Smooth muscle cell (in vitro differentiated cells): Measurements from ENCODE around the gene CYP20A1. TPM values are rescaled to one million over a fixed set of nuclear protein-coding genes. Genes with fewer than 3 reads are reported as not detected.
A peak's percentile ranks its signal among the peaks of the same experiment; 100 is the strongest.

Experiments
- DNase-seq: peaks from one replicate; lab custom pipeline; 2025; ENCODE audit not compliant: unreplicated experiment; lab: John Stamatoyannopoulos, UW
- H2AFZ ChIP-seq: fragments of 200-600 bp; sonication (generic); 2 replicates; pipeline ENCODE4 v1.6.0; 2016; ENCODE audit warnings: antibody characterized with exemption, low read depth, mild to moderate bottlenecking
- H3F3A ChIP-seq: fragments of 200-600 bp; sonication (generic); 2 replicates; pipeline ENCODE4 v1.6.0; 2017; ENCODE audit warnings: antibody characterized with exemption, low read depth
- H3K27ac ChIP-seq: fragments of 200-600 bp; sonication (generic); 2 replicates; pipeline ENCODE4 v1.5.1; 2016; ENCODE audit warnings: low read depth, mild to moderate bottlenecking
- H3K27me3 ChIP-seq: fragments of 200-600 bp; sonication (generic); 2 replicates; pipeline ENCODE4 v1.6.1; 2016; ENCODE audit warnings: low read depth, mild to moderate bottlenecking
- H3K36me3 ChIP-seq: fragments of 200-600 bp; sonication (generic); 2 replicates; pipeline ENCODE4 v1.5.1; 2016; ENCODE audit warnings: low read depth
- H3K4me1 ChIP-seq: fragments of 200-600 bp; sonication (generic); 2 replicates; pipeline ENCODE4 v1.5.1; 2016; ENCODE audit warnings: low read depth
- H3K4me2 ChIP-seq: fragments of 200-600 bp; sonication (generic); 2 replicates; pipeline ENCODE4 v1.6.0; 2016; ENCODE audit warnings: mild to moderate bottlenecking
- H3K4me3 ChIP-seq: fragments of 200-600 bp; sonication (generic); 2 replicates; pipeline ENCODE4 v1.5.1; 2016; ENCODE audit warnings: mild to moderate bottlenecking
- H3K79me2 ChIP-seq: fragments of 200-600 bp; sonication (generic); 2 replicates; pipeline ENCODE4 v1.6.0; 2016; ENCODE audit warnings: low read depth, mild to moderate bottlenecking
- H3K9ac ChIP-seq: fragments of 200-600 bp; sonication (generic); 2 replicates; pipeline ENCODE4 v1.6.0; 2016; ENCODE audit warnings: low read depth
- H3K9me3 ChIP-seq: fragments of 200-600 bp; sonication (generic); replicated peaks from 2 replicates; pipeline ENCODE4 v1.5.1; 2016; ENCODE audit warnings: low read depth
- H4K20me1 ChIP-seq: fragments of 200-600 bp; sonication (generic); 2 replicates; pipeline ENCODE4 v1.6.0; 2016; ENCODE audit warnings: low read depth
- WGBS: methylation state at CpG from one replicate; pipeline ENCODE4 v1.1.7; 2016; ENCODE audit warnings: low lambda C conversion rate; 5-methylcytosine and 5-hydroxymethylcytosine counted together
- polyA plus RNA-seq: library from polyadenylated mRNA; unstranded; fragments of >200 nt; fragmentation: Nextera tagmentation; extraction: Ambion mirVana; gene quantifications from 2 replicates; pipeline ENCODE4 v1.2.1, GENCODE V29; 2016
- total RNA-seq: library from RNA; depleted of rRNA; stranded (reverse); fragments of >200 nt; gene quantifications from 2 replicates; pipeline ENCODE4 v1.2.3, GENCODE V29; 2014
- TF ChIP-seq, protein P1 (sequence below): fragments of 200-600 bp; sonication (generic); IDR thresholded peaks from 2 replicates; pipeline ENCODE4 v1.5.1; 2017; ENCODE audit warnings: borderline replicate concordance, mild to moderate bottlenecking, antibody characterized with exemption; ENCODE audit not compliant: insufficient read depth, poor library complexity, severe bottlenecking

Gene CYP20A1
- total and polyA plus RNA-seq, 2 experiments from 2014 or later = 11.9 to 14.2 TPM

DNA sequence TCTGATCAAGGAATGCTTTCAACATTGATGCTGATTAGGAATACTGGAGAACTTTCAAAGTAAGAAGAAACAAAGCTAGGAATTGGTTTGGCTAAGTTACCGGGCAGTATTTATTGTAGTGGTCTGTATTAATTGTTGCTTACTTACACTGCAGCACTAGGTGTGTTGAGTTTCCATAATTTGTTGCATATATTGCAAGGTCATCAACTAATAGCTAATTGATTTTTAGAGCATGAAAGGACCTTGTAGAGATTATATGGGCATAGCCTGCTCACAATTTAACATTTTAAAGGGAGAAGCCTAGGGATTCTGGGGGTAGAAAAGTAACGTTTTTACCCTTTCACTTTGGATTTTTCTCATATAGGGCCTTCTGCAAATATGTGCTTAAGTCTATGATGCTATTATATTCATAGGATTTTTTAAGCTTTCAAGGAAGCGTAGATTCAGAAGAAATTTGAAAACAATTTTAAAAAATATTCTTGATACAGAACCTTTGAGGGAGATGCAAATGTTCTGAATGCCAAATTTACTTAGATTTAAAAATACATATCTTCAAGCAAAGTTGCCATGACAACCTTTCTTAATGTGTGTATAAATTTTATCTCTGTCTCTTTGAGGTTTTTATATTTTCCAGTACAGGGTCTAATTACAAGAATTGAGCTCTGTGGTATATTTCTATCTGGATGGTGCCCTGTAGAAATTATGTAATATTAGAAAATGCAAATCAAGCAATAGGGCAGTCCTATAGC, 72.0 kb downstream of the CYP20A1 start:
- Histone ChIP-seq H2AFZ (no peak overlapping the region), H3K27me3 (no peaks in the 10 kb centered on the region), H3K4me1 (no peaks in the 10 kb centered on the region), H3F3A (no peaks in the 10 kb centered on the region), H3K4me2 (no peak overlapping the region), H3K9ac (no peak overlapping the region), H3K9me3 (no peaks in the 10 kb centered on the region), H3K4me3 (no peak overlapping the region), H3K79me2 (no peaks in the 10 kb centered on the region), H3K27ac (no peak overlapping the region), H3K36me3 (no peaks in the 10 kb centered on the region), H4K20me1 (no peaks in the 10 kb centered on the region)
- 97% methylated on average over 3 of the region's 3 CpGs for WGBS
- DNase-seq = no peak
- TF ChIP-seq, protein P1, sequence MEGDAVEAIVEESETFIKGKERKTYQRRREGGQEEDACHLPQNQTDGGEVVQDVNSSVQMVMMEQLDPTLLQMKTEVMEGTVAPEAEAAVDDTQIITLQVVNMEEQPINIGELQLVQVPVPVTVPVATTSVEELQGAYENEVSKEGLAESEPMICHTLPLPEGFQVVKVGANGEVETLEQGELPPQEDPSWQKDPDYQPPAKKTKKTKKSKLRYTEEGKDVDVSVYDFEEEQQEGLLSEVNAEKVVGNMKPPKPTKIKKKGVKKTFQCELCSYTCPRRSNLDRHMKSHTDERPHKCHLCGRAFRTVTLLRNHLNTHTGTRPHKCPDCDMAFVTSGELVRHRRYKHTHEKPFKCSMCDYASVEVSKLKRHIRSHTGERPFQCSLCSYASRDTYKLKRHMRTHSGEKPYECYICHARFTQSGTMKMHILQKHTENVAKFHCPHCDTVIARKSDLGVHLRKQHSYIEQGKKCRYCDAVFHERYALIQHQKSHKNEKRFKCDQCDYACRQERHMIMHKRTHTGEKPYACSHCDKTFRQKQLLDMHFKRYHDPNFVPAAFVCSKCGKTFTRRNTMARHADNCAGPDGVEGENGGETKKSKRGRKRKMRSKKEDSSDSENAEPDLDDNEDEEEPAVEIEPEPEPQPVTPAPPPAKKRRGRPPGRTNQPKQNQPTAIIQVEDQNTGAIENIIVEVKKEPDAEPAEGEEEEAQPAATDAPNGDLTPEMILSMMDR = no peak

GRCh38 chr2:203326356-203326755, 87.5 kb downstream of the CYP20A1 start:
- 96% methylated on average over 1 of the region's 1 CpG for WGBS
- no peak overlapping the region for H3K9ac ChIP-seq

DNA sequence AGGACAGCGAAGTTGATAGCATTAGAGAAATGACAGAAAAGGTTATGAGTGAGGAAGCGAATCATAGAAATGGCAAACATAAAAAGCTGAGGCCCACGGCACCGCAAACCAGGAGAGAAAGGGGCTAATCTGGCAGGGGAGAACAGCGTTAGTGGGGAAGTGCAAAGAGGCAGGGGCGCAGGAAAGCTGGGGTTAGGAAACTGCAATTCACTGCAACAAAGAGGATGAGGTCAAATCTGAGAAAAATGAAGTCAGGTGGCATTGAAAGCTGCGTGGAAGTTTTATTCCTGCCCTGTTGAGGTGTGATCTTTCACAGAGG, 88.7 kb downstream of the CYP20A1 start:
- H3K36me3 ChIP-seq = no peaks in the 10 kb centered on the region
- peak overlapping the region; percentile 76 for H3K27ac ChIP-seq
- H3K9ac ChIP-seq = peak overlapping the region; percentile 85
- H3K4me2 ChIP-seq = peak overlapping the region; percentile 89
- no peaks in the 10 kb centered on the region for H3K27me3 ChIP-seq
- peaks cover 34% of the 10 kb centered on the region for H4K20me1 ChIP-seq
- peaks cover 8% of the 10 kb centered on the region for H3F3A ChIP-seq
- peaks cover 44% of the 10 kb centered on the region for H3K79me2 ChIP-seq
- peak overlapping the region; percentile 92 for H2AFZ ChIP-seq
- peak overlapping the region; percentile 100 for H3K4me3 ChIP-seq
- no peaks in the 10 kb centered on the region for H3K9me3 ChIP-seq
- DNase-seq = no peak
- H3K4me1 ChIP-seq = peaks cover 15% of the 10 kb centered on the region
- TF ChIP-seq, protein P1 = no peak
- 6% methylated on average over 7 of the region's 7 CpGs for WGBS

More at GRCh38 chr2:203326356-203326755, 87.5 kb downstream of the CYP20A1 start:
- no peak for DNase-seq
- no peak overlapping the region for H3K4me2 ChIP-seq
- H3F3A ChIP-seq = peaks cover 8% of the 10 kb centered on the region
- TF ChIP-seq, protein P1 = no peak
- no peak overlapping the region for H3K4me3 ChIP-seq
- peaks cover 22% of the 10 kb centered on the region for H4K20me1 ChIP-seq
- H3K27me3 ChIP-seq = no peaks in the 10 kb centered on the region
- no peaks in the 10 kb centered on the region for H3K36me3 ChIP-seq
- no peak overlapping the region for H3K27ac ChIP-seq
- H2AFZ ChIP-seq = no peak overlapping the region
- H3K79me2 ChIP-seq = peaks cover 32% of the 10 kb centered on the region
- peaks cover 15% of the 10 kb centered on the region for H3K4me1 ChIP-seq
- H3K9me3 ChIP-seq = no peaks in the 10 kb centered on the region
